Endometrium (tissue), 2 donors: ENCODE measurements around the gene PSTK.

ENCODE experiments used
- FAIRE-seq: peaks from 2 replicates; lab custom pipeline; 2012; peaks lifted over from hg19 to GRCh38; lab: Jason Lieb, UNC
- donor health status: control.
- donor health status: control.

Gene PSTK

GRCh38 chr10:122992031-122992585 lies 11.9 kb downstream of the PSTK start:
- no peak for FAIRE-seq

GRCh38 chr10:122993797-122994336 lies 13.7 kb downstream of the PSTK start:
- no peak for FAIRE-seq

DNA sequence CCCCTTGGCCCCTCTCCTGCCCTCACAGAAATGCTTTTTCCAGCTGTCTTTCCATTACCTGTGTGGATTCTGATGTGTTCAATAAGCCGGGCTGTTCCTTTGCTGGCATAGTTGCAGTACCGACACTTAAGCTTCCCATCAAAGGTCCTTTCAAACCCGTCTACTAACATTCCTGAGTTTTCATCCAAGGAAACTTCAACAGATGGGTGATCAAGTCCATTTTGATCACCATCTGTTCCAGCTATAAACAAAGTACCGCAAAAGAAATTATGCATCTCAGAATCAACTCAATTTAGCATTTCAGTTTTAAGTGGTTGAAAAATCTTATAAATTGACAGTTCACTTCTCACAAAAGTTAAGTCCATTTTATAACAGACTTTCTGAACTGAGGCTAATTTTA lies 15.7 kb downstream of the PSTK start:
- no peak for FAIRE-seq

GRCh38 chr10:122997864-122998263 lies 17.7 kb downstream of the PSTK start:
- no peak for FAIRE-seq

- no peak for FAIRE-seq
Observed at GRCh38 chr10:122998360-122998917, 18.2 kb downstream of the PSTK start.

DNA sequence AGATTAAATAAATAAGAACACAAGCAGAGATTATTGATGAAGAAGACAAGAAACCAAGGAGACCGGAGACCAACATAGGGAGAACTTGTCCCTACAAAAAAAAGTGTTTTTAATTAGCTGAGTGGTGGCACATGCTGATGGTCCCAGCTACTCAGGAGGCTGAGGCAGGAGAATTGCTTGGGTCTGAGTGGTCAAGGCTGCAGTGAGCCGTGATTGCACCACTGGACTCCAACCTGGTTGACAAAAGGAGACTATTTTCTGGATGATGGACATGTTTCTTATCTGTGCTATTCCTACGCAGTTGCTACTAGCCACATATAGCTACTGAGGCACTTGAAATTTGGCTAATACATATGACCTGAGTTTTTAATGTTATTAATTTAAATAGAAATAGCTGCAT lies 18.7 kb downstream of the PSTK start:
- FAIRE-seq, result no peak

DNA sequence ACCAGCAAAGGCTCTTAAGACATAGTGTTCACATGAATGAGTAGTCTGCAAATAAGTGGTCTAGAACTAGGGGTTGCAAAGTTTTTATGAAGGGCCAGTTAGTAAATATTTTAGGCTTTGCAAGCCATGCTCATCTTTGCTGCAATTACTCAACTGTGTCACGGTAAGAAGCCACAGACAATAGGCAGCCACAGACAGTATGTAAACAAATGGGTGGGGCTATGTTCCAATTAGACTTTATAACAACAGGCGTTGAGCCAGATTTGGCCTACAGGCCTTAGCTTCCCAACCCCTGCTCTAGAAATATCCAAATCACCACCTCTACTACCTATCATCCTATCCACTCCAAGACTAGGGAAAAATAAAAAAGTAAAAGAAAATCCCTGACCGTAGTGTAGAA lies 19.1 kb downstream of the PSTK start:
- FAIRE-seq, result no peak

DNA sequence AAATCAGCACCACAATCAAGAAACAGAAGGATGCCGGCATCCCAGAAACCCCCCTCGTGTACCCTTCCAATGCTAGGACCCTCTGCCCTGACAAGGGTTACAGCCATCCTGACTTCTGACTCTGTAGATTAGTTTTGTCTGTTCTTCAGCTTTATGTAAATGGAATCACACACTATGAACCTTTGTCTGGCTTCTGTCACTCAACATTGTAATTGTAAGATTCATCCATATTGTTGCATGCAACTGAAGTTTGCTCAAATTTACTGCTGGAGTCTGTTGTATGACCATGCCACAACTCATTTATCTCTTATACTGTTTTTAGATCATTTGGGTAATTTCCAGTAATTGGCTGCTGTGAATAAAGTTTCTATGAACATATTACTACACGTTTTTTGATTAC lies 20.0 kb downstream of the PSTK start:
- FAIRE-seq, result no peak

- no peak for FAIRE-seq
Observed at GRCh38 chr10:123001370-123001769, 21.2 kb downstream of the PSTK start.

DNA sequence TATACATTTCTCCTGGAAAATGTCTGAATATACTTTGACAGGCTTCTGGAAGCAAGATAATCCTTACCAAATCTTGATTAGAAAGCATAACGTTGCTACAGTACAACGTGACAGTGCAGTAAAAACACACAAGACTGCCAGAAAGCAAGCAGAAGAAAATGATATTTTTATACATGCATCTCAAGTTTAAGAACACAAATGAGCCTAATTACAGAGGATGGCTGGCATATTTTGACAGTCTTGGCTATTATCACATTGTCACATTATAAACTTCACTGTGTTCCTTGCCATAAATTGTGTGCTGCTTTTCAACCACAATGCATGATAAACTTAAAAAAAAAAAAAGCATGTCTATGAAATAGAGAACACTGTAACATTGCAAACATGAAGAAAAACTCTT lies 24.1 kb downstream of the PSTK start:
- no peak for FAIRE-seq

DNA sequence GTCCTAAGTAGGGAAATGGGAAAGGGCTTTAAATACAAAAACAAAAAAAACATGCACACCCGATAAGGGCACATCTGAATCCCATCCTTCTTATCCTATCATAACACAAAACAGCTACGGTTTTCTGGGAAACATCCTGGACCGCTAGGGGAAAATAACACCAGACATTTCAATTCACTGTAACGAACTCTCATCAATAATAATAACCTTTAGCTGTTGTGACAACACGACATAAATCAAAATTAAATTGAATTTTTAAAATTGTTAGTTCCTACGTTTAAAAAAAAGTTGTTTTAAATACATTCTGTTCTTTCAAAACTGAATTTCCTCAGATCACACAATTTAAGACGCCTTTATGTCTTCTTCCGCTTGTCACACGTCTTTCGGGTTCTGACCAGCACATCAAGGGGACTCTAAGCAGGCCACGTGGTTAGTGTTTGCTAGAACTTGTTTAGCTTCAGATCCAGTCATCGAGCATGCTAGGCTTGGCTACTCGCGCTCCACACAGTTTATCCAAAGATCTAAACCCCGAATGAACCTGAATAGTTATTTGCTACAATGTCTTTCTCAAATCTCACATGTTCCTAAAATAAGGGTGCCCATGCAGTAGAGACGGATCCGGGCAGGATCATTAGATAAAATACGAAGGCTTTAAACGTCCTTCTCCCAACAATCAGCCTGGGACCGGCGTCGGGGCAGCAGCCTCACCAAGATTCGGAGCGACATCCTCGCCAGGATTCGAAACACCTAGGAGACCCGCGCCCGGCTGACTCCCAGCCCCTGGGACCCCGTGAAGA lies 27.6 kb downstream of the PSTK start:
- FAIRE-seq, result no peak

GRCh38 chr10:123008355-123009104 lies 28.3 kb downstream of the PSTK start, which contains the start of the genes ACADSB and IKZF5:
Gene ACADSB, plus strand, starts transcription at chr10:123009006. Its CDS starts 24 bp downstream, at chr10:123009030.
Gene IKZF5, minus strand, starts transcription at chr10:123008795. Its CDS starts 10,170 bp downstream, at chr10:122998625.
- no peak for FAIRE-seq

DNA sequence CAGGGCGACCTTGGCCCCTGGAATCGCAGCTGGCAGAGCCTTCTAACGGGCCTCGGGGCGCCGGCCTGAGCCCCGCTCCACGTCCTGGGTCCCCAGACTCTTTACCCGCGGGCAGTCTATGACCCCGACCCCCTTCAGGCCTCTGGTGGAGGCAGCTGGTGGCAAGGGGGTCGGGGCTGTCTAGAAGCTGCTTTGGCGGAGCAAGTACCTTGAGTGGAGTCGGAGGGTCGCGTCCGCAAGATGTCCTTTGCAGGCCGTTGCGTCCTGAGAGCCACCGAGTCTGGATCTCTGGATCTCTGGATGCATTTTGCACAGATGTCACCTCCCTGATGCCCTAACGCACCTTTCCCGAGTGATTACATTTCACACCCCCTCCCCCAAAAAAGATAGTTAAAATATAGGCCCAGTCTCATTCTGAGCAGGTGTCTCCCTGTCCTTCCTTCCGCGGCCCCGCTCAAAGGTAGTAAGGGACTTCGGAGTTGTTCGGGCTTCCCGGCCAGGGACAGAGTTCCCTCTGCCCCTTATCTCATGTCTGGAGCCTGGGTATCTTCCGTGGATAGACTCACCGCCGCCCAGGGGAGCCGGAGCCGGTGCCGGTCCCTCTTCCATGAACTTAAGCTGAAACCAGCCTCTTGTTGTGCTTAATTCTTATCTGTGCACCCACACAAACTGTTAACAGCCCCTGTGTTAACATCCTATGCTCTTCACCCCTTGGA lies 29.1 kb downstream of the PSTK start:
- FAIRE-seq, result no peak

DNA sequence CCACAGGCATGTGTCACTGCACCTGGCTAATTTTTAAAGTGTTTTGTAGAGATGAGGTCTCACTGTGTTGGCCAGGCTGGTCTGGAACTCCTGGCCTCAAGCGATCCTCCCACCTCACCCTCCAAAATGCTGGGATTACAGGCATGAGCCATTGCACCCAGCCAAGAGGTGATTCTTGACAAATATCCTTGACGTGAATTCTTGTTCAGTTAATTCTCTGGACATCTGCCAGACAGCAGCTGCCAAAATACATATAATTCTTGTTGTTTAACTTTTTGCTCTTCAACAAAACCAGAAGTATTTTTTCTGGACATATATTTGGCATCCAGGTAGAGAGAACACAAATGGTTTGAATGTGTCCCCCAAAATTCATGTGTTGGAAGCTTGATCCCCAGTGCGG lies 31.8 kb downstream of the PSTK start:
- no peak for FAIRE-seq

DNA sequence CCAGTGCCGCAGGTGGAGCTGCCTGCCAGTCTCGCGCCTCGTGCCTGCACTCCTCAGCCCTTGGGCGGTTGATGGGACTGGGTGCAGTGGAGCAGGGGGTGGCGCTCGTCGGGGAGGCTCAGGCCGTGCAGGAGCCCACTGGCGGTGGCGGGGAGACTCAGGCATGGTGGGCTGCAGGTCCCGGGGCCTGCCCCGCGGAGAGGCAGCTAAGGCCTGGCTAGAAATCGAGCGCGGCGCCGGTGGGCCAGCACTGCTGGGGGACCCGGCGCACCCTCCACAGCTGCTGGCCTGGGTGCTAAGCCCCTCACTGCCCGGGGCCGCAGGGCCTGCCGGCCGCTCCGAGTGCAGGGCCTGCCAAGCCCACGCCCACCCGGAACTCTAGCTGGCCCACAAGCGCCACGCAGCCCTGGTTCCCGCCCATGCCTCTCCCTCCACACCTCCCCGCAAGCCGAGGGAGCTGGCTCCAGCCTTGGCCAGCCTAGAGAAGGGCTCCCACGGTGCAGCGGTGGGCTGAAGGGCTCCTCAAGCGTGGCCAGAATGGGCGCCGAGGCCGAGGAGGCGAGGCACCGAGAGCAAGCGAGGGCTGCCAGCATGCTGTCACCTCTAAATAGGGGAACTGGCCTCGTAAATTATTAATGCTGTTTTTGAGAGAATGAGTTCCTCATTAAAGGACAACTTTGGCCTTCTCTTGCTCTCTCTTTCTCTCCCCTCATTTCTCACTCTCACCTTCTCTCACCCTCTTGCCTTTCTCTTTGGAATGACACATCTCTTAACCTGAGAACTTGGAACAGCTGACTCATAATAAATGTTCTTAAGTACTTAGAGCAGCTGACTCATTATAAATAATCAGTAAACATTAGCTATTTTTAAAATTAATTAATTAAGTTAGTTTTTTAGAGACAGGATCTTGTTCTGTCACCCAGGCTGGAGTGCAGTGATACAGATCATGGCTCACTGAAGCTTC lies 33.5 kb downstream of the PSTK start:
- no peak for FAIRE-seq

- no peak for FAIRE-seq
Observed at GRCh38 chr10:123014772-123015171, 34.6 kb downstream of the PSTK start.

GRCh38 chr10:123016228-123016627 lies 36.0 kb downstream of the PSTK start:
- FAIRE-seq, result no peak

GRCh38 chr10:123017421-123018165 lies 37.4 kb downstream of the PSTK start:
- no peak for FAIRE-seq

DNA sequence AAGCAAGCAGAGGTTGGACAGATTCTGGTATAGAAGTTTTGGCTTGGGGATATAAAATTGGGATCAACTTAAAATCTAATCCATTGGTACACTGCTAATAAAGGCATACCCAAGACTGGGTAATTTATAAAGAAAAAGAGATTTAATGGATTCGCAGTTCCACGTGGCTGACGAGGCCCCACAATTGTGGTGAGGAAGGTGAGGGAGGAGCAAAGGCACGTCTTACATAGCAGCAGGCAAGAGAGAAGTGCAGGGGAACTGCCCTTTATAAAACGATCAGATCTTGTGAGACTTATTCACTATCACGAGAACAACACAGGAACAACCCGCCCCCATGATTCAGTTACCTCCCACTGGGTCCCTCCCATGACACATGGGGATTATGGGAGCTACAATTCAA lies 38.3 kb downstream of the PSTK start:
- no peak for FAIRE-seq

GRCh38 chr10:123019264-123019663 lies 39.1 kb downstream of the PSTK start:
- FAIRE-seq, result no peak
